ENCODE measurements around the gene CASP3. TPM values are rescaled to one million over a fixed set of nuclear protein-coding genes. Genes with fewer than 3 reads are reported as not detected.
"Not testable (repeated sequence)": the region's sequence is repeated elsewhere in the genome, so short reads cannot be mapped to it uniquely, and the experiment has no call there.

Gene CASP3
- total RNA-seq, 4 donors from 2014 or later: 14.9 to 49.0 (median 25.8) TPM

DNA sequence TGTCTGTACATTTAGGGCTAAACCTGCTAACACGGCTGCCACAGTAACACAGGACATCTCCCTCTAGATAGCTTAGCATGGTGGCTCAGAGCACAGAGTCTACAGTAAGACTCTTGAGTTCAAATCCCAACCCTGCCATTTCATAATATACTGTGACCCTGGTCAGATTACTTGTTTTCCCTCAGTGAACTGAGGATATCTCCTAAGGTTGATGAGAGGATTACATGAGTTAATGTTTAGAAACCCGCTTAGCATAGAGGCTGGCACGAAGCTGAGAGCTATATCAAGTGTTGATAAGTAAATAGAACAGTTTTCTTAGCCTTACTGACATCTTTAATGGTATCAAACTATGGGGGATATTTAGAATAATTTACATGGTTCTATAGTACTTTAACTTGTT is 37.2 kb downstream of the CASP3 start:
- no peaks in the 10 kb centered on the region for H3K9me3 ChIP-seq
- H3K36me3 ChIP-seq: no peaks in the 10 kb centered on the region
- H3K27me3 ChIP-seq: no peaks in the 10 kb centered on the region
- no peak for DNase-seq
- no peak overlapping the region for H3K27ac ChIP-seq
- H3K4me1 ChIP-seq: no peaks in the 10 kb centered on the region
- TF ChIP-seq, protein P1, sequence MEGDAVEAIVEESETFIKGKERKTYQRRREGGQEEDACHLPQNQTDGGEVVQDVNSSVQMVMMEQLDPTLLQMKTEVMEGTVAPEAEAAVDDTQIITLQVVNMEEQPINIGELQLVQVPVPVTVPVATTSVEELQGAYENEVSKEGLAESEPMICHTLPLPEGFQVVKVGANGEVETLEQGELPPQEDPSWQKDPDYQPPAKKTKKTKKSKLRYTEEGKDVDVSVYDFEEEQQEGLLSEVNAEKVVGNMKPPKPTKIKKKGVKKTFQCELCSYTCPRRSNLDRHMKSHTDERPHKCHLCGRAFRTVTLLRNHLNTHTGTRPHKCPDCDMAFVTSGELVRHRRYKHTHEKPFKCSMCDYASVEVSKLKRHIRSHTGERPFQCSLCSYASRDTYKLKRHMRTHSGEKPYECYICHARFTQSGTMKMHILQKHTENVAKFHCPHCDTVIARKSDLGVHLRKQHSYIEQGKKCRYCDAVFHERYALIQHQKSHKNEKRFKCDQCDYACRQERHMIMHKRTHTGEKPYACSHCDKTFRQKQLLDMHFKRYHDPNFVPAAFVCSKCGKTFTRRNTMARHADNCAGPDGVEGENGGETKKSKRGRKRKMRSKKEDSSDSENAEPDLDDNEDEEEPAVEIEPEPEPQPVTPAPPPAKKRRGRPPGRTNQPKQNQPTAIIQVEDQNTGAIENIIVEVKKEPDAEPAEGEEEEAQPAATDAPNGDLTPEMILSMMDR (IDR thresholded peaks at IDR 0.05): no peak
- no peak for TF ChIP-seq POLR2A (IDR thresholded peaks at IDR 0.05)
- no peak overlapping the region for H3K4me3 ChIP-seq

DNA sequence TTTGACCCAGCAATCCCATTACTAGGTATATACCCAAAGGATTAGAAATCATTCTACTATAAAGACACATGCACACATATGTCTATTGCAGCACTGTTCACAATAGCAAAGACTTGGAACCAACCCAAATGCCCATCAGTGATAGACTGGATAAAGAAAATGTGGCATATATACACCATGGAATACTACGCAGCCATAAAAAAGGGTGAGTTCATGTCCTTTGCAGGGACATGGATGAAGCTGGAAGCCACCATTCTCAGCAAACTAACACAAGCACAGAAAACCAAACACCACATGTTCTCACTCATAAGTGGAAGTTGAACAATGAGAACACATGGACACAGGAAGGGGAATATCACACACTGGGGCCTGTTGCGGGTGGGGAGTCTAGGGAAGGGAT is 41.8 kb downstream of the CASP3 start:
- not testable (repeated sequence) for DNase-seq, H3K36me3 ChIP-seq, H3K27me3 ChIP-seq, H3K27ac ChIP-seq, H3K4me1 ChIP-seq, H3K4me3 ChIP-seq
- peaks cover 0 to 12% (median 0%) of the 10 kb centered on the region in 4 donors for H3K9me3 ChIP-seq

DNA sequence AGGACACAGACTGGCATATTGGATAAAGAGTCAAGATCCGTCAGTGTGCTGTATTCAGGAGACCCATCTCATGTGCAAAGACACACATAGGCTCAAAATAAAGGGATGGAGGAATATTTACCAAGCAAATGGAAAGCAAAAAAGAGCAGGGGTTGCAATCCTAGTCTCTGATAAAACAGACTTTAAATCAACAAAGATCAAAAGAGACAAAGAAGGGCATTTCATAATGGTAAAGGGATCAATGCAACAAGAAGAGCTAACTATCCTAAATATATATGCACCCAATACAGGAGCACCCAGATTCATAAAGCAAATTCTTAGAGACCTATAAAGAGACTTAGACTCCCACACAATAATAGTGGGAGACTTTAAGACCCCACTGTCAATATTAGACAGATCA is 46.4 kb downstream of the CASP3 start:
- H3K4me3 ChIP-seq, H3K36me3 ChIP-seq, H3K4me1 ChIP-seq, DNase-seq, H3K27ac ChIP-seq, H3K27me3 ChIP-seq: not testable (repeated sequence)
- peaks cover 0 to 12% (median 0%) of the 10 kb centered on the region in 4 donors for H3K9me3 ChIP-seq

DNA sequence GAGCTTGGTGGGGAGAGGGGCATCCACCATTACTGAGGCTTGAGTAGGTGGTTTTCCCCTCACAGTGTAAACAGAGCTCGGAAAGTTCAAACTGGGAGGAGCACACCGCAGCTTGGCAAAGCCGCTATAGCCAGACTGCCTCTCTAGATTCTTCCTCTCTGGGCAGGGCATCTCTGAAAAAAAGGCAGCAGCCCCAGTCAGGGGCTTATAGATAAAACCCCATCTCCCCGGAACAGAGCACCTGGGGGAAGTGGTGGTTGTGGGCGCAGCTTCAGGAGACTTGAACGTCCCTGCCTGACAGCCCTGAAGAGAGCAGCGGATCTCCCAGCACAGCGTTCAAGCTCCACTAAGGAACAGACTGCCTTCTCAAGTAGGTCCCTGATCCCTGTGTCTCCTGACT is 48.3 kb downstream of the CASP3 start:
- not testable (repeated sequence) for H3K27ac ChIP-seq, DNase-seq, H3K4me1 ChIP-seq, H3K36me3 ChIP-seq, H3K4me3 ChIP-seq, H3K27me3 ChIP-seq, H3K9me3 ChIP-seq

DNA sequence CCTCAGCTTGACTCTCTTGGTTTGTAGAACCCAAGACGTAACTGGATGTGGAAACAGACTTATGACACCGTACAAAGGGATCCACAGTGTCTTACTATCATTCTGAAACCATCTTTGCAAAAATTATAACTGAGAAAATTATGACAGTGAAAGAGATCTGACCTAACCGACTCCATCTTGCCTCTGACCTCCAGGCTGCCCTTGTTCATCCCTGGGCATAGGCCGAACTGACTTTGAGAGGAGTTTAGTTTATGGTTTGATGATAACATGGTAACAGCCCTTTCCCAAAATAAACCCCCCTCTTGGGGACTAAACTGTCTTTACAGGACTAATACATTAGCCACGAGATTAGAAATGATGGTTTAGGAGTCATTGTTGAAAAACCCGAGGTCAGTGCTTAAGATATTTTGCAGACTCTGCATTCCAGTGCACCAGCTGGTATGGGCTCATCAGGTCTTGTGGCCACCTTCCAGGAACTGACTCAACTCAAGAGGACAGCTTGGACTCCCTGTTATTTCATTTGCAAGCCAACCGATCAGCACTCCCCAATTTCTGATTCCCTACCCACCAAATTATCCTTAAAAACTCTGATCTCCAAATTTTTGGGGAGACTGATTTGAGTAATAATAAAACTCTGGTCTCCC is 49.6 kb downstream of the CASP3 start:
- DNase-seq: no peak
- Histone ChIP-seq H3K27me3 (no peaks in the 10 kb centered on the region), H3K9me3 (peaks cover 0 to 7% (median 0%) of the 10 kb centered on the region in 4 donors), H3K4me3 (no peak overlapping the region), H3K36me3 (no peaks in the 10 kb centered on the region), H3K27ac (no peak overlapping the region), H3K4me1 (no peaks in the 10 kb centered on the region)
- TF ChIP-seq, protein P1 (IDR thresholded peaks at IDR 0.05): no peak
- no peak for TF ChIP-seq POLR2A (IDR thresholded peaks at IDR 0.05)

DNA sequence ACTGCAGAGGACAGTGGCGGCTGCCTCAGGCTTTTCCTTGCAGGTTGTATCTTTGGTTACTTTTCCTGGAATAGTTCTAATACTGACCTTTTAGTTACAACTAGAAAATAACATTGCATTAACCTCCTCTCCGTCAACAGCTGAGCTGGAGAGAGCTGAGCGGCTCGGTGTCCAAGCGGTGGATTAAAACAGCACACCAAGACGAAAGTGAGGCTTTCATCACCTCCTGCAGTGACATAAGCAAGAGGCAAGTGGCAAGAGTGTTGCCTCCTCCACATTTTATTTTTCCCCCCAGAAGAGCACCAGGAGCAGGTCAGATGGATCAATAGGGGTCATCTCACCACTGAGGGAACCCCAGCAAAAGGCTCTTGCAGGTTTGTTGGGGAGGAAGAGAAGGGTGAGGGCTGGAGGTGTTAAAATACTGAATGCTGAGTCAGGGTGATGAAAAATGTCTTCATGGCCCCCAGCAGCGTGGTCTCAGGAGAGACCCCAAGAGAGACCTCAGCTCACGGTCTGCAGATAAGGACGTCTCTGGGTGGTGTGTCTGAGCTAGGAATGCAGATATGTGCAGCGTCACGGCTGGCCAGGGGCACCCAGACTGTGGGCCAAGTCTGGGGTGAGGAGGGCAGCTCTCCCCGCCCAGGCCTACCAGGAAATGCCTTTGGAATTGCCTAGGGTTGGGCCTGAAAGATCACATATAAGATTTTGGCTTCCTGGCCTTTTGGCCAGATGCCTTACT is 50.3 kb downstream of the CASP3 start:
- no peaks in the 10 kb centered on the region for H3K27me3 ChIP-seq

DNA sequence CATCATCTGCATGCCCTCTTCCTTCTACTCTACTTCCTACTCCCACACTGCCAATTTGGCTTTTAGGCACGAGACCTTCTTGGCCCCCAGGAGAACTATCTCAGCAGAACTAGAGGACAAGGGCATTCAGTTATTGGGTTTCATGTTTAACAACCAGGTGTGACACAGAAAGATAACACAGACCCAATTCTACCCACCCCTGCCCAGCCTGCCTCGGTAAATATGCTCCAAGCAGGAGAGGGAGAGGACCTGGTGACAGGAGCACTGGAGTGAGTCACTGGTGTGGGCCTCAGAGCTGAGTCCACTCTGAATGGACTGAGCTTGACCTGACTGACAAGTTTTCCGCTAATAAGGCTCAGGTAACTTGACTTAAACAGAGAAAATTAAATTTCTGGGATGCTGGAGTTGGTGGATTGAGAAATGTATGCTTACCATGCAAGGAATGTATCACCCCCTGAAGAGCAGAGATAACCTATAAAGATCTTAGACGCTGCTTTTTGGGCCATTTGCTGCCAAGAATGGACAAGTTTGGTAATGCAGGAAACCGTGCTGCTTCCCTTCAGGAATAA is 52.5 kb downstream of the CASP3 start:
- no peak for TF ChIP-seq POLR2A (IDR thresholded peaks at IDR 0.05)
- TF ChIP-seq, protein P1 (IDR thresholded peaks at IDR 0.05): no peak
- no peak for DNase-seq
- no peaks in the 10 kb centered on the region for H3K9me3 ChIP-seq
- H3K27me3 ChIP-seq: no peaks in the 10 kb centered on the region
- H3K4me3 ChIP-seq: no peak overlapping the region
- H3K4me1 ChIP-seq: no peaks in the 10 kb centered on the region
- no peaks in the 10 kb centered on the region for H3K36me3 ChIP-seq
- no peak overlapping the region for H3K27ac ChIP-seq

More for the DNA sequence above, 50.3 kb downstream of the CASP3 start:
- no peak overlapping the region for H3K27ac ChIP-seq
- no peaks in the 10 kb centered on the region for H3K36me3 ChIP-seq
- peaks cover 0 to under 1% (median 0%) of the 10 kb centered on the region in 4 donors for H3K9me3 ChIP-seq
- TF ChIP-seq, protein P1 (IDR thresholded peaks at IDR 0.05): no peak
- no peak for DNase-seq
- H3K4me1 ChIP-seq: no peaks in the 10 kb centered on the region
- H3K4me3 ChIP-seq: no peak overlapping the region

Measured in Peyer's patch (tissue), 4 donors.